Naive thymus-derived CD4-positive, alpha-beta T cell (primary cell): ENCODE data around the gene SPATA3. TPM values are rescaled to one million over a fixed set of nuclear protein-coding genes. Genes with fewer than 3 reads are reported as not detected.
"Not testable (repeated sequence)": the region's sequence is repeated elsewhere in the genome, so short reads cannot be mapped to it uniquely, and the experiment has no call there.

Experiments
- ATAC-seq: fragments of 150-1000 bp; cut with Tn5 transposase; 2 replicates; pipeline ENCODE4 v1.10.0; 2021; ENCODE audit warnings: mild to moderate bottlenecking, moderate library complexity
- CTCF ChIA-PET: fragments of 350-600 bp; sonication (Branson Sonifier 250); formaldehyde crosslinking; loops from one replicate; lab custom pipeline; 2021; ENCODE audit warnings: antibody characterized with exemption; lab: Charles Lee
- POLR2A ChIA-PET: fragments of 350-600 bp; sonication (Branson Sonifier 250); formaldehyde crosslinking; loops from one replicate; lab custom pipeline; 2021; ENCODE audit warnings: antibody characterized with exemption, inconsistent platforms; lab: Charles Lee
- DNase-seq, 9 donors: peaks; one replicate each; pipeline versions ENCODE4 v3.0.0 to v3.0.0-alpha.2; 2020 to 2022; ENCODE audit warnings: mixed read lengths in 1 of 9
- H3K27ac ChIP-seq: one replicate; pipeline ENCODE4 v1.7.0; 2013; ENCODE audit warnings: mild to moderate bottlenecking, low read depth, low read length, moderate library complexity
- H3K27me3 ChIP-seq, 2 donors: one replicate each; pipeline ENCODE4 v1.7.0; 2013; ENCODE audit warnings: low read length in 2 of 2, mild to moderate bottlenecking in 2 of 2, moderate library complexity in 2 of 2; ENCODE audit not compliant: control insufficient read depth in 2 of 2, insufficient read depth in 2 of 2
- H3K36me3 ChIP-seq, 3 experiments: 1 replicate in 2 of 3; 2 replicates in 1 of 3; pipeline ENCODE4 v1.7.0; 2013; ENCODE audit warnings: low read length in 3 of 3, mild to moderate bottlenecking in 3 of 3, moderate library complexity in 1 of 3; ENCODE audit not compliant: insufficient read depth in 3 of 3, control insufficient read depth in 2 of 3
- H3K4me1 ChIP-seq, 2 donors: one replicate each; pipeline ENCODE4 v1.7.0; 2013; ENCODE audit warnings: low read length in 2 of 2, mild to moderate bottlenecking in 2 of 2, moderate library complexity in 1 of 2; ENCODE audit not compliant: control insufficient read depth in 2 of 2, insufficient read depth in 2 of 2
- H3K4me3 ChIP-seq: 2 replicates; pipeline ENCODE4 v1.7.0; 2013; ENCODE audit warnings: mild to moderate bottlenecking, low read length
- H3K9me3 ChIP-seq, 3 experiments: 1 replicate in 2 of 3; 2 replicates in 1 of 3; pipeline ENCODE4 v1.7.0; 2013; ENCODE audit warnings: low read length in 3 of 3; ENCODE audit not compliant: control insufficient read depth in 2 of 3
- H3K27ac Mint-ChIP-seq, 9 donors: one replicate each; pipeline ENCODE4 v1.8.0; 2020 to 2022; ENCODE audit warnings: mixed read lengths in 9 of 9, mild to moderate bottlenecking in 8 of 9, moderate library complexity in 5 of 9, inconsistent platforms in 2 of 9
- H3K27me3 Mint-ChIP-seq, 5 donors: one replicate each; pipeline ENCODE4 v1.8.0; 2021 to 2022; ENCODE audit warnings: mixed read lengths in 5 of 5, mild to moderate bottlenecking in 1 of 5
- H3K36me3 Mint-ChIP-seq, 5 donors: one replicate each; pipeline ENCODE4 v1.8.0; 2020 to 2022; ENCODE audit warnings: mixed read lengths in 5 of 5, mild to moderate bottlenecking in 3 of 5, inconsistent platforms in 1 of 5
- H3K4me1 Mint-ChIP-seq, 7 donors: one replicate each; pipeline ENCODE4 v1.8.0; 2020 to 2022; ENCODE audit warnings: mixed read lengths in 7 of 7, mild to moderate bottlenecking in 3 of 7, inconsistent platforms in 1 of 7
- H3K4me3 Mint-ChIP-seq, 10 donors: one replicate each; pipeline ENCODE4 v1.8.0; 2020 to 2022; ENCODE audit warnings: mild to moderate bottlenecking in 10 of 10, mixed read lengths in 10 of 10, moderate library complexity in 6 of 10, inconsistent platforms in 2 of 10
- H3K9me3 Mint-ChIP-seq, 11 donors: one replicate each; pipeline ENCODE4 v1.8.0; 2020 to 2022; ENCODE audit warnings: mixed read lengths in 11 of 11, mild to moderate bottlenecking in 4 of 11, inconsistent platforms in 1 of 11, moderate library complexity in 1 of 11
- intact Hi-C, 2 donors: fragments of 100-400 bp; cut with micrococcal nuclease; formaldehyde crosslinking; loops; one replicate each; pipeline ENCODE4 v1.15.1; 2023
- polyA plus RNA-seq, 2 donors: library from polyadenylated mRNA; unstranded; fragments of 300-500 nt; fragmentation: Illumina TruSeq; gene quantifications; one replicate each; pipeline ENCODE4 v1.2.3, GENCODE V29; 2021
- total RNA-seq, 6 experiments: library from RNA in 5 of 6; stranded (reverse) in 5 of 6; gene quantifications; 1 replicate in 5 of 6; 2 replicates in 1 of 6; pipeline ENCODE4 v1.2.3 and lab custom pipeline; 2021 to 2026

The SPATA3 gene
- total and polyA plus RNA-seq, 7 experiments from 2014 or later: not detected

DNA sequence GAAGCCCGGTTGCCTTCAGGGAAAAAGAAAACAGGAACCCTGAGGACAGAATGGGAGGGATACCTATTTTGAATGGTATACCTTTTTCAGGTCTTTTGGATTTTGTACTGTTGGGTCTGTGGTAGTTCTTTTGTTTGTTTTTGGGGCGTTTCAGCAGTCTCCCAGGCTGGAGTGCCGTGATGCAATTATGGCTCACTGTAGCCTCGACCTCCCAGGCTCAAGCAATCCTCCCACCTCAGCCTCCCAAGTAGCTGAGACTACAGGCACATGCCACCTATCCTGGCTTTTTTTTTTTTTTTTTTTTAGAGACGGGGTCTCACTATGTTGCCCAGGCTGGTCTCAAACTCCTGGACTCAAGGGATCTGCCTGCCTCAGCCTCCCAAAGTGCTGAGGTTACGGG lies 27.6 kb upstream of the SPATA3 start:
- CTCF ChIA-PET: interaction anchor here (1.1 to 1.2 kb wide), 2 partner anchors 19 to 144 kb away, joined by 5 to 6 read pairs; no protein-coding TSS in a partner anchor

DNA sequence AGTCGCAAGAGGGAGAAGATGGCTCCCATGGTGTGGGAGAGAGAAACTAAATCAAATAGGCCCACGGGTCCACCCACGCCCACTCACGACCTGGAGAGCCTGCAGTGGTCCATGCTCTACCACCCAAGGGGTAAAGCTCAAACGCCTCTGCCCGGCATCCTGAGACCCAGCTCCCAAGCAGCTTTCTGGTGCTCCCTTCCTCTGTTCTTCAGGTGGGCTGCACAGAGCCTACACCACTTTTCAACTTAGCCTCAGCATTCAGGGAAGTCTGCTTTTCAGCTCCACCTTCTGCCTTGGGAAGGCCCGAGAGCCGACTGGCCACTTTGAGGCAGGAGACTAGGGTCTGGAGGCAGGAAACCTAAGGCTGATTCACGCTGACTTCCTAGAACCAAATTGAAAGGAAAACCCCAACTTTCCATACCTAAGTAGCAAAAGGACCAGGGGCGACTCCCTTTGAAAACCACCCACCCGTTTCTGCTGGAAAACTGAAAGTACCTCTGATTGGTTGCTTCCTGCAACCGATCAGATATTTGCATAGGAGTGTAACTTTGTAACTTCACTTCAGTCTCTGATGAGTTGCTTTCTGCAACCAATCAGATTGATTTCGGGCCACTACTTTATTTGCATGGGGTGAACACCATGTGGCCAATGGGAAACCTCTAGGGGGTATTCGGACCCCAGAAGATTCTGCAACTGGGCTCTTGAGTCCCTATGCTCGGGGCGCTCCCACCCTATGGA lies 26.8 kb upstream of the SPATA3 start:
- Histone ChIP-seq H3K4me1 (peaks cover 7 to 14% of the 10 kb centered on the region in 2 donors), H3K27me3 (no peaks in the 10 kb centered on the region), H3K36me3 (no peaks in the 10 kb centered on the region), H3K4me3 (no peak overlapping the region), H3K9me3 (no peaks in the 10 kb centered on the region), H3K27ac (no peak overlapping the region)
- no peak for DNase-seq
- Mint-ChIP-seq H3K4me1 (peaks cover 4 to 14% (median 6%) of the 10 kb centered on the region in 7 donors), H3K9me3 (peaks cover 0 to 2% (median 0%) of the 10 kb centered on the region in 11 donors), H3K27ac (no peak overlapping the region), H3K4me3 (peak overlapping the region in 2 of 10 donors; percentile 2 to 11), H3K36me3 (peaks cover 0 to 1% (median 0%) of the 10 kb centered on the region in 5 donors), H3K27me3 (peaks cover 0 to 32% (median 0%) of the 10 kb centered on the region in 5 donors)
- intact Hi-C loops: no loop called here
- ChIA-PET POLR2A (no interaction called here), CTCF (no interaction called here)
- no peak for ATAC-seq

More for the DNA sequence above, 27.6 kb upstream of the SPATA3 start:
- H3K9me3 Mint-ChIP-seq, H3K36me3 Mint-ChIP-seq, DNase-seq, H3K4me3 Mint-ChIP-seq, H3K4me1 Mint-ChIP-seq, H3K4me3 ChIP-seq, H3K4me1 ChIP-seq, H3K9me3 ChIP-seq, intact Hi-C loops, ATAC-seq, H3K27ac Mint-ChIP-seq, H3K27ac ChIP-seq, H3K27me3 ChIP-seq, H3K36me3 ChIP-seq: not testable (repeated sequence)
- H3K27me3 Mint-ChIP-seq: peaks cover 0 to 28% (median 0%) of the 10 kb centered on the region in 5 donors
- POLR2A ChIA-PET: interaction anchor here (0.7 kb wide), 1 partner anchor 149 kb away, joined by 3 read pairs; no protein-coding TSS in a partner anchor

DNA sequence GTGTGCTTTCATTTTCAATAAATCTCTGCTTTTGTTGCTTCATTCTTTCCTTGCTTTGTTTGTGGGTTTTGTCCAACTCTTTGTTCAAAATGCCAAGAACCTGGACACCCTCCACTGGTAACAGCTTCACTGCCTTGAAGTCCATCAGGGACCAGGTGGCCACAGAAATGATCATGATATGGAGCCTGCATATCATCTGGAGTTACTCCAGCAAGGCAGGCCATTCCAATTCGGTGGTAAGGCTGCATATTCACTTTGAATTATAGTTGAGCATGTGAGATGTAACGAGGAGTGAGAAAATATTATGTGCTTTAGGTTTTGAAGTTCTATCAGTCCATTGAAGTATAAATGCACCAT lies 26.3 kb upstream of the SPATA3 start:
- no peaks in the 10 kb centered on the region for H3K36me3 ChIP-seq
- ChIA-PET CTCF (no interaction called here), POLR2A (no interaction called here)
- H3K27me3 ChIP-seq: no peaks in the 10 kb centered on the region
- H3K27me3 Mint-ChIP-seq: peaks cover 0 to 37% (median 0%) of the 10 kb centered on the region in 5 donors
- H3K27ac ChIP-seq: no peak overlapping the region
- H3K36me3 Mint-ChIP-seq: peaks cover 0 to 1% (median 0%) of the 10 kb centered on the region in 5 donors
- H3K27ac Mint-ChIP-seq: no peak overlapping the region
- no peak for DNase-seq
- H3K4me1 Mint-ChIP-seq: peaks cover 9 to 19% (median 12%) of the 10 kb centered on the region in 7 donors
- H3K4me1 ChIP-seq: peaks cover 12 to 19% of the 10 kb centered on the region in 2 donors
- H3K9me3 Mint-ChIP-seq: peaks cover 0 to 2% (median 0%) of the 10 kb centered on the region in 11 donors
- no peak overlapping the region for H3K4me3 ChIP-seq
- H3K9me3 ChIP-seq: no peaks in the 10 kb centered on the region
- intact Hi-C loops: loop anchor here in 1 of 2 donors (5.0 kb wide), 1 partner anchor 42 kb away; the partner anchor contains the start of gene GPR55
- H3K4me3 Mint-ChIP-seq: peak overlapping the region in 1 of 10 donors; percentile 2
- no peak for ATAC-seq

DNA sequence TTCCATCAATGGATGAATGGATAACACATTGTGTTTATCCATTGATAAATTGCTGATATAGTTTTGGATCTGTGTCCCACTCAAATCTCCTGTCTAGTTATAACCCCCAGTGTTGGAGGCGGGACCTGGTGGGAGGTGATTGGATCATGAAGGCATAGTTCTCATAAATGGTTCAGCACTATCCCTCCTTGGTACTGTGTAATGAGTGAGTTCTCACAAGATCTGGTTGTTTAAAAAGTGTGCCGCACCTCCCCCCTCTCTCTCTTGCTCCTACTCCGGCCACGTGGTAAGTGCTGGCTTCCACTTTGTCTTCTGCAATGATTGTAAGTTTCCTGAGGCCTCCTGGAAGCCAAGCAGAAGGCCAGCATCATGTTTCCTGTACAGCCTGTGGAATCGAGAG lies 23.9 kb upstream of the SPATA3 start:
- peaks cover 10 to 23% (median 14%) of the 10 kb centered on the region in 7 donors for H3K4me1 Mint-ChIP-seq
- ATAC-seq (no peak), DNase-seq (no peak)
- intact Hi-C loops: loop anchor here in 1 of 2 donors (5.0 kb wide), 1 partner anchor 45 kb away; the partner anchor contains the start of gene GPR55
- Histone ChIP-seq H3K27me3 (no peaks in the 10 kb centered on the region), H3K9me3 (no peaks in the 10 kb centered on the region), H3K4me1 (peaks cover 13 to 23% of the 10 kb centered on the region in 2 donors), H3K27ac (no peak overlapping the region), H3K4me3 (no peak overlapping the region), H3K36me3 (no peaks in the 10 kb centered on the region)
- ChIA-PET POLR2A (no interaction called here), CTCF (no interaction called here)
- H3K27me3 Mint-ChIP-seq: peaks cover 0 to 48% (median 0%) of the 10 kb centered on the region in 5 donors
- H3K36me3 Mint-ChIP-seq: peaks cover 0 to 1% (median 0%) of the 10 kb centered on the region in 5 donors
- H3K27ac Mint-ChIP-seq: peak overlapping the region in 1 of 9 donors; percentile 28
- peaks cover 0 to 2% (median 0%) of the 10 kb centered on the region in 11 donors for H3K9me3 Mint-ChIP-seq
- no peak overlapping the region for H3K4me3 Mint-ChIP-seq

DNA sequence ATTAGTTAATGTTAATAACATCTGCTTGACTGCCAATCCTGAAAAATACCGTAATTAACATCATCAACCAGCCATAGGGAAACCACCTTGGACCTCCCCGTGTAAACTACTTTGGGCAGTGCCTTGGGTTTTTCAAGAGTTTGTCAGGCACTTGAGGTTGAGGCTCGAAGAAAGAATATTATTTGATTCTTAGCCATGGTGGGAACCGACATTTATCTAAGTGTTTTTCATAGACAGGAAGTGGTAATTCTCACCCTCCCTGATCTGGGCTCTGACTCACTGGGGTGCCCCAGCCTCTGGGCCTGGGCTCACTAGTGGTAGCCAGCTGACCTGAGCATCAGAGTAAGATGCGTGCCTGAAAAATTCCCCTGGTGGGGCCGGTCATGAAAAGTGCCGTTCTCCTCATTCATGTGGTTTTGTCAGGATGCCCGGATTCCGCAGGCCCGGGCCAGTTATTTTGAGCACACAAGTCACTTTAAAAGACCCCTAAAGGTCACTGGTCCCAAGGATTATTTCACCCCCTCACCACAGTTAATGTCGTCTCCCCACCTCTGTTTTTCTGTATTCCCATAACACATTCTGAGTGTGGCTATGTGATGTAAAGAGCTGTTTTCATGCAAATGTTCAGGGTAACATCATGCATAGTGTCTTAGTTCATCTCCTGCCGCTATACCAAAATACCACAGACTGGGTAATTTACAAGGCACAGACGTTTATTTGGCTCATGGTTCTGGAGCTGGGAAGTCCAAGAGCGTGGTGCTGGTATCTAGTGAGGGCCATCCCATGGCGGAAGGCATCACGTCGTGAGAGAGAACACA lies 21.6 kb upstream of the SPATA3 start:
- ChIA-PET POLR2A (interaction anchor here (0.8 kb wide), 1 partner anchor 310 kb away, joined by 3 read pairs; no protein-coding TSS in a partner anchor), CTCF (interaction anchor here (0.9 kb wide), 1 partner anchor 12 kb away, joined by 5 read pairs; no protein-coding TSS in a partner anchor)
- Mint-ChIP-seq H3K36me3 (peaks cover 0 to 1% (median 0%) of the 10 kb centered on the region in 5 donors), H3K9me3 (peaks cover 0 to 2% (median 0%) of the 10 kb centered on the region in 11 donors), H3K27ac (peak overlapping the region; percentile 48 to 91 (median 71)), H3K4me3 (peak overlapping the region in 8 of 10 donors; percentile 3 to 63 (median 44)), H3K27me3 (peaks cover 0 to 42% (median 0%) of the 10 kb centered on the region in 5 donors), H3K4me1 (peaks cover 10 to 20% (median 14%) of the 10 kb centered on the region in 7 donors)
- intact Hi-C loops: loop anchor here in 1 of 2 donors (5.0 kb wide), 1 partner anchor 47 kb away; the partner anchor contains the start of gene GPR55
- no peaks in the 10 kb centered on the region for H3K27me3 ChIP-seq
- H3K4me1 ChIP-seq: peaks cover 13 to 23% of the 10 kb centered on the region in 2 donors
- peak overlapping the region; percentile 34 for H3K4me3 ChIP-seq
- peak in 5 of 9 donors; percentile 9 to 69 (median 25) for DNase-seq
- H3K36me3 ChIP-seq: no peaks in the 10 kb centered on the region
- no peaks in the 10 kb centered on the region for H3K9me3 ChIP-seq
- ATAC-seq: peak; percentile 95
- H3K27ac ChIP-seq: no peak overlapping the region

DNA sequence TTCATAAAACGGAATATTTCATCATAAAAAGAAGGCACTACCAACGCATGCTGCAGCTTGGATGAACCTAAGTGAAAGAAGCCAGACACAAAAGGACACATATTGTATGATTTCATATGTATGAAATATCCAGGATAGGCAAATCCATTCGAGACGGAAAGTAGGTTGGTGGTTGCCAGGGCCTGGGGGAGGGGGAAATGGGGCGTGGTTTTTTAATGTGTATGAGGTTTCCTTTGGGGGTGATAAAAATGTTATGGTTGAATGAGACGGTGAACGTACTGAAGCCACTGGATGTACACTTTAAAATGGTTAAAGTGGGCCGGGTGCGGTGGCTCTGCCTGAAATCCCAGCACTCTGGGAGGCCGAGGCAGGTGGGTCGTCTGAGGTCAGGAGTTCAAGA lies 20.0 kb upstream of the SPATA3 start:
- ATAC-seq: no peak
- Mint-ChIP-seq H3K36me3 (peaks cover 0 to 1% (median 0%) of the 10 kb centered on the region in 5 donors), H3K4me3 (no peak overlapping the region), H3K9me3 (peaks cover 0 to 2% (median 0%) of the 10 kb centered on the region in 11 donors), H3K27me3 (peaks cover 0 to 48% (median 0%) of the 10 kb centered on the region in 5 donors), H3K4me1 (peaks cover 16 to 28% (median 22%) of the 10 kb centered on the region in 7 donors), H3K27ac (peak overlapping the region in 1 of 9 donors; percentile 40)
- Histone ChIP-seq H3K4me3 (no peak overlapping the region), H3K36me3 (no peaks in the 10 kb centered on the region), H3K9me3 (no peaks in the 10 kb centered on the region), H3K27ac (no peak overlapping the region), H3K4me1 (peaks cover 13 to 31% of the 10 kb centered on the region in 2 donors), H3K27me3 (no peaks in the 10 kb centered on the region)
- DNase-seq: no peak
- POLR2A ChIA-PET: no interaction called here
- intact Hi-C loops: no loop called here
- CTCF ChIA-PET: no interaction called here
